Spinal cord (tissue), 10 donors: ENCODE measurements around the gene SLC46A1. TPM values are rescaled to one million over a fixed set of nuclear protein-coding genes. Genes with fewer than 3 reads are reported as not detected.

Experiments used
- DNase-seq, 6 donors: peaks; one replicate each; pipeline versions ENCODE4 v3.0.0 to v3.0.0-alpha.2; 2013 to 2015; ENCODE audit warnings: low spot score in 6 of 6, low read depth in 4 of 6
- H3K27ac ChIP-seq: one replicate; pipeline ENCODE4 v1.5.1; 2013; ENCODE audit warnings: low read depth, low read length, control low read depth
- H3K27me3 ChIP-seq: one replicate; pipeline ENCODE4 v1.6.1; 2013; ENCODE audit warnings: low read length; ENCODE audit not compliant: control insufficient read depth, insufficient read depth
- H3K36me3 ChIP-seq: one replicate; pipeline ENCODE4 v1.6.1; 2013; ENCODE audit warnings: low read length; ENCODE audit not compliant: control insufficient read depth, insufficient read depth
- H3K4me1 ChIP-seq: one replicate; pipeline ENCODE4 v1.6.1; 2013; ENCODE audit warnings: low read length; ENCODE audit not compliant: control insufficient read depth, insufficient read depth
- H3K4me3 ChIP-seq: one replicate; pipeline ENCODE4 v1.5.1; 2013; ENCODE audit warnings: low read depth, low read length, control low read depth
- H3K9me3 ChIP-seq: one replicate; pipeline ENCODE4 v1.6.1; 2013; ENCODE audit warnings: low read length; ENCODE audit not compliant: control insufficient read depth, insufficient read depth
- WGBS: methylation state at CpG from one replicate; pipeline ENCODE4 v1.1.5; 2013; ENCODE audit warnings: missing lambda C conversion rate; ENCODE audit not compliant: insufficient coverage; 5-methylcytosine and 5-hydroxymethylcytosine counted together
- polyA plus RNA-seq, 2 donors: library from polyadenylated mRNA; unstranded; fragments of 120-200 nt; gene quantifications; one replicate each; pipeline ENCODE4 v1.2.1, GENCODE V29; 2013; ENCODE audit not compliant: insufficient read length in 2 of 2
- total RNA-seq, 2 donors: library from RNA; depleted of rRNA in 1 of 2; stranded (reverse); fragments of 120-200 nt in 1 of 2; fragments of >200 nt in 1 of 2; gene quantifications; one replicate each; pipeline versions ENCODE4 v1.2.3 to v1.2.4, GENCODE V29; 2013 to 2014
- donor health status: healthy.

SLC46A1 gene
- total and polyA plus RNA-seq, 4 donors, result 10.2 to 32.5 (median 22.0) TPM

- Histone ChIP-seq H3K4me3 (no peak overlapping the region), H3K27me3 (no peaks in the 10 kb centered on the region), H3K27ac (no peak overlapping the region), H3K4me1 (peaks cover 5% of the 10 kb centered on the region), H3K9me3 (no peaks in the 10 kb centered on the region), H3K36me3 (peaks cover 67% of the 10 kb centered on the region)
- DNase-seq, result no peak
- WGBS, result no CpG with 5 or more reads among the region's 3 CpGs
Measured at GRCh38 chr17:28365487-28365886, 40.5 kb downstream of the SLC46A1 start.

- Histone ChIP-seq H3K9me3 (no peaks in the 10 kb centered on the region), H3K4me1 (peaks cover under 1% of the 10 kb centered on the region), H3K4me3 (no peak within 1 kb of the TSS), H3K36me3 (peaks cover 71% of the 10 kb centered on the region), H3K27me3 (no peaks in the 10 kb centered on the region), H3K27ac (no peak within 1 kb of the TSS)
- WGBS, result 91% methylated on average over 9 of the region's 13 CpGs
- no peak for DNase-seq
Measured at GRCh38 chr17:28364665-28365363, 41.2 kb downstream of the SLC46A1 start, which contains the start of gene SEBOX. Gene SEBOX (minus strand): TSS chr17:28365199. CDS start chr17:28365151, 48 bp downstream.

DNA sequence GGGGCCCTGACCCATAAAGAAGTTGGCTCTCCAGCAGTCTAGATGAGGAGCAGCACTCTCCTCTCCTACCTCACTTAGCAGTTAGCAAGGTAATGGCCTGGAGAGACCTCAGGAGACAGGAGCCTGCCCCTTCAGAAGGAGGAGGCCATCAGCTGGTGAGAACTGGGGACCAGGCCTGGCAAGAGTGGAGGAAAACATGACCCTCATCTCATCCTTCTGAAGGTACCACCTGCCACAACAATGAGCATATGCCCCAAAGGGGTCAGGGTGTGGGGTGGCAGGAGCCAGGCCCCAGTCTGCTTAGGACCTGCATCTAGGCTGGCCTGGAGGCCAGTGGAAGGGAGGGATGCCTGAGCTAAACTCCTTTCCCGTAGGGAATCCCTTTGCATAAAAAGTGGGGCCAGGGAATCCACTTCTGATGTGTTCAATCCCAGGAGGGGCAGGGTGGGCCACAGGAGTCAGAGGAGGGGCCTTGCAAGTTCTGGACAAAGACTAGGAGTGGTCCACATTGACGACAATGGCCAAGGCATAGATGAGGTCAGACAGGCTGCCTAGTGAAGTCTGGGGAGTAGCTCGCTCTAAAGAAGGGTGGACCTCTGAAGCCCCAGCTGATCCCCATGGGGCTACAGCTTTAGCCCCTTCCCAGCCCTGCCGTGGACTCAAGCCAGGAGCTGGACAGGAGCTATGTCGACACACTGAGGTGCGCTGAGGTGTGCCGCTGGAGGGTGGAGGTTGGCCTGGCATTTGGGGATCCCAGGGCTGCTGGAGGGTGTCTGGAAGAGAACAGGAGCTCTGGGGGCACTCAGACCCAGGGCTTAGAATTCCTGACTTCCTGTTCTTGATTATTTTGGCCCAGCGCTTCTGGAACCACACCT is 42.0 kb downstream of the SLC46A1 start:
- no peak overlapping the region for H3K27ac ChIP-seq
- H3K27me3 ChIP-seq, result no peaks in the 10 kb centered on the region
- peaks cover 74% of the 10 kb centered on the region for H3K36me3 ChIP-seq
- H3K4me3 ChIP-seq, result no peak overlapping the region
- H3K4me1 ChIP-seq, result no peaks in the 10 kb centered on the region
- DNase-seq, result no peak
- 95% methylated on average over 7 of the region's 8 CpGs for WGBS
- no peaks in the 10 kb centered on the region for H3K9me3 ChIP-seq

DNA sequence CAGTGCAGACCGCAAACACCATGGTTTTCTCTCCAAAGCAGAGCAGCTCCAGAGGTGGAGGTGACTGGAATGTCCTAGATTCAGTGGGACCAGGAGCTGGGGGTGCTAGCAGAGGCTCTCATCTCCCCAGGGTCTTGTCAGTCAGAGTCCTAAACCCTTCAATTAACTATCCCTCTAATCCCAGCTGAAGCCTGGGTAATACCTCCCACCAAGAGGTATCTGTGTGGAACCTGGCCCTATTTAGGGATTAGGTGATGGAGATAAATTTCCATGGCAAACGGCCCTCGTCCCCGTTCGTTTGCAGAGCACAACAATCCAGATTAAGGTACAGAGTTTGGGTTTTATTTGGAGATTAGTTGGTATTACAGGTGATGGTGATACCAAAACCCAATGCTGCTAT is 42.8 kb downstream of the SLC46A1 start:
- no peaks in the 10 kb centered on the region for H3K9me3 ChIP-seq
- H3K27ac ChIP-seq, result no peak overlapping the region
- H3K4me1 ChIP-seq, result no peaks in the 10 kb centered on the region
- H3K4me3 ChIP-seq, result no peak overlapping the region
- H3K27me3 ChIP-seq, result no peaks in the 10 kb centered on the region
- no CpG with 5 or more reads among the region's 5 CpGs for WGBS
- peaks cover 74% of the 10 kb centered on the region for H3K36me3 ChIP-seq
- DNase-seq, result no peak

- H3K4me3 ChIP-seq, result peak overlapping the region; percentile 80
- 3% methylated on average over 4 of the region's 4 CpGs for WGBS
- H3K36me3 ChIP-seq, result peaks cover 54% of the 10 kb centered on the region
- no peaks in the 10 kb centered on the region for H3K9me3 ChIP-seq
- DNase-seq, result no peak
- H3K4me1 ChIP-seq, result peaks cover 7% of the 10 kb centered on the region
- H3K27ac ChIP-seq, result no peak overlapping the region
- no peaks in the 10 kb centered on the region for H3K27me3 ChIP-seq
Measured at GRCh38 chr17:28357901-28358197, 48.2 kb downstream of the SLC46A1 start.

- Histone ChIP-seq H3K4me3 (peak within 1 kb of the TSS; percentile 80), H3K4me1 (peaks cover 7% of the 10 kb centered on the region), H3K36me3 (peaks cover 55% of the 10 kb centered on the region), H3K27me3 (no peaks in the 10 kb centered on the region), H3K27ac (no peak within 1 kb of the TSS), H3K9me3 (no peaks in the 10 kb centered on the region)
- DNase-seq, result peak; percentile 87 to 98 (median 92)
- WGBS, result 0% methylated on average over 80 of the region's 80 CpGs
Measured at GRCh38 chr17:28357061-28357900, 48.7 kb downstream of the SLC46A1 start, which contains the start of gene POLDIP2. Gene POLDIP2 (minus strand): TSS chr17:28357527. CDS start chr17:28357448, 79 bp downstream.

DNA sequence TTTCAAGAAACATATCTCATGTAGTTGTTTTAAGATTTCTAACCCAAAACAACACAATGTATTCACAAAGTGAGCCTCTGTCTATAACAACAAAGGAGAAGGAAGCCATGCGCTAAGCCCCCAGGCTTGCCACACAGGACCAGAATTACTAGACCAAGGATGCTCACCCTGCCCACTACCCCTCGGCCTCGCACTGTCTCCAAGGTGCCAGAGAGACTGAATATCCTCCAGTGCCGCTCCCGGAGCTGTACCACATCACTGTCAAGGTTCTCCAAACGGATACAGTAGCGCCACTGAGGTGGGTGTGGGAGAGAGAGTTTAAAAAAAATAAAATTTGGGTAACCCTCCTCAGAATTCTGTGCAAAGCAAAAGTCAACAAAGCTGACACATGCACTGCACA is 55.7 kb downstream of the SLC46A1 start:
- no peak overlapping the region for H3K4me3 ChIP-seq
- WGBS, result 100% methylated on average over 6 of the region's 7 CpGs
- H3K36me3 ChIP-seq, result peaks cover 85% of the 10 kb centered on the region

GRCh38 chr17:28348979-28349378 is 57.0 kb downstream of the SLC46A1 start:
- Histone ChIP-seq H3K27me3 (no peaks in the 10 kb centered on the region), H3K36me3 (peaks cover 86% of the 10 kb centered on the region), H3K4me3 (no peak overlapping the region), H3K4me1 (peaks cover 5% of the 10 kb centered on the region), H3K27ac (no peak overlapping the region), H3K9me3 (no peaks in the 10 kb centered on the region)
- WGBS, result 74% methylated on average over 3 of the region's 3 CpGs
- DNase-seq, result no peak

More for the DNA sequence above, 55.7 kb downstream of the SLC46A1 start:
- H3K27me3 ChIP-seq, result no peaks in the 10 kb centered on the region
- peaks cover 5% of the 10 kb centered on the region for H3K4me1 ChIP-seq
- H3K9me3 ChIP-seq, result no peaks in the 10 kb centered on the region
- DNase-seq, result no peak
- H3K27ac ChIP-seq, result no peak overlapping the region

DNA sequence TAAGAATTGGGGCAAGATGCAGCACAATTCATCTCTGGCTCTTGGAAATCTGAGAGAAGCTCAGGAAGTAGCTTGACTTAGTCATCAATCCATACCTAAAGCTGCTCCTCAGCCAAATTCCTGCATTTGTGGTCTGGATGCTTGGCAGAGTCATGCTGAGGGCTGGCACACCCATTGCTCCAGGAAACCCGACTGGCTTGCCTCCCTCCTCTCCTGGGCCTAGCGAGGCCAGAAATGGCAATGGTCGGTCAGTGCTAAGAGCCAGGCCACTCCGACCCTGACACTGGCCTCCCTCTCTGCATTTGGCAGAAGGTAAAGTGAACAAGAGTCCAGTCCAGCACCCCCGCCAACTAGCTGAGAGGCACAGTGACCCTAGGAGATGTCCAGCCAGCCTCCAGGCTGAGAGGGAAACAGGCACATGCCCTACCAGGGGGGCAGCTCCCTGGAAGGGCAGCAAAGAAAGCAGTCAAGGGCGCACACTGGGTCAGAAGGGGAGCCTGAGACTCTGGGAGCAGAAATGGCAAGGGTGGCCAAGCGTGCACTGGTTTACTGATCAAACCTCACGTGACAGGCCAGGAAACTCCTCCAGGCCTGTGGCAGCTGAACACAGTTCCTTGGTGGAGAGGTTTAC is 58.6 kb downstream of the SLC46A1 start:
- Histone ChIP-seq H3K27ac (no peak overlapping the region), H3K36me3 (peaks cover 87% of the 10 kb centered on the region), H3K4me1 (peaks cover 5% of the 10 kb centered on the region), H3K9me3 (no peaks in the 10 kb centered on the region), H3K4me3 (no peak overlapping the region), H3K27me3 (no peaks in the 10 kb centered on the region)
- WGBS, result 94% methylated on average over 8 of the region's 8 CpGs
- no peak for DNase-seq
